Osteocyte (in vitro differentiated cells): ENCODE measurements around the gene DHX35. TPM values are rescaled to one million over a fixed set of nuclear protein-coding genes. Genes with fewer than 3 reads are reported as not detected.
A peak's percentile ranks its signal among the peaks of the same experiment; 100 is the strongest.

Experiments used
- DNase-seq: peaks from one replicate; pipeline ENCODE4 v3.0.0; 2021; ENCODE audit warnings: mixed read lengths; ENCODE audit not compliant: unreplicated experiment; ENCODE audit errors: extremely low spot score
- H3K27ac Mint-ChIP-seq: one replicate; pipeline ENCODE4 v1.8.0; 2021; ENCODE audit warnings: mild to moderate bottlenecking, mixed read lengths; ENCODE audit not compliant: unreplicated experiment
- H3K27me3 Mint-ChIP-seq: one replicate; pipeline ENCODE4 v1.8.0; 2021; ENCODE audit warnings: mixed read lengths; ENCODE audit not compliant: unreplicated experiment
- H3K36me3 Mint-ChIP-seq: one replicate; pipeline ENCODE4 v1.8.0; 2021; ENCODE audit warnings: mixed read lengths; ENCODE audit not compliant: unreplicated experiment
- H3K4me1 Mint-ChIP-seq: one replicate; pipeline ENCODE4 v1.8.0; 2021; ENCODE audit warnings: mixed read lengths; ENCODE audit not compliant: unreplicated experiment
- H3K4me3 Mint-ChIP-seq: one replicate; pipeline ENCODE4 v1.8.0; 2021; ENCODE audit warnings: mild to moderate bottlenecking, moderate library complexity, mixed read lengths; ENCODE audit not compliant: unreplicated experiment
- H3K9me3 Mint-ChIP-seq: one replicate; pipeline ENCODE4 v1.8.0; 2021; ENCODE audit warnings: mixed read lengths; ENCODE audit not compliant: unreplicated experiment
- total RNA-seq: library from RNA; stranded (reverse); gene quantifications from 2 replicates; pipeline ENCODE4 v1.2.1, GENCODE V29; 2021
- TF ChIP-seq, protein P1 (sequence below): fragments of 200-600 bp; sonication (generic); IDR thresholded peaks from 2 replicates; pipeline ENCODE4 v1.5.0; 2021; ENCODE audit warnings: antibody characterized with exemption, mild to moderate bottlenecking, moderate library complexity

DHX35 gene
- total RNA-seq, 1 donor from 2014 or later = 10.1 TPM

DNA sequence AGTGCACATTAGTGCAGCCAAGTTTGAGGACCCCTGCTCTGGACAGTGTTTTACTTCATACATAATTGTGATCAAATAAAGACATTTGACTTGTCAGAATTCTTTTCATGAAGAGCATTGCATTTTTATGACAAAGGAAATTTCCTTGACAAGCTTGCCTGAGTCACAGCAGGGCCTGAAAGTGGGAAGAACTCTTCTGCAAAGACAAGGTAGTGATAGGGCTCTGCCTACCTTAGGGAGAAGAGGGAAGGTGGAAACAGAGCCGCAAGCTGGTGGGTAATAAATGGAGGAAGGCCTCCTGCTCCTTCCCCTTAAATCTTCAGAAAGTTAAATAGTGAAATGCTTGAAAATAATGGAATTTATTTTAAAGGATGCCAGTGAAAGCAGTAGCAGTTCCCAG, 118.2 kb downstream of the DHX35 start:
- Mint-ChIP-seq H3K4me3 (no peak overlapping the region), H3K27me3 (peaks cover 34% of the 10 kb centered on the region), H3K9me3 (no peaks in the 10 kb centered on the region), H3K27ac (no peak overlapping the region), H3K36me3 (no peaks in the 10 kb centered on the region), H3K4me1 (no peaks in the 10 kb centered on the region)
- DNase-seq = no peak
- TF ChIP-seq, protein P1, sequence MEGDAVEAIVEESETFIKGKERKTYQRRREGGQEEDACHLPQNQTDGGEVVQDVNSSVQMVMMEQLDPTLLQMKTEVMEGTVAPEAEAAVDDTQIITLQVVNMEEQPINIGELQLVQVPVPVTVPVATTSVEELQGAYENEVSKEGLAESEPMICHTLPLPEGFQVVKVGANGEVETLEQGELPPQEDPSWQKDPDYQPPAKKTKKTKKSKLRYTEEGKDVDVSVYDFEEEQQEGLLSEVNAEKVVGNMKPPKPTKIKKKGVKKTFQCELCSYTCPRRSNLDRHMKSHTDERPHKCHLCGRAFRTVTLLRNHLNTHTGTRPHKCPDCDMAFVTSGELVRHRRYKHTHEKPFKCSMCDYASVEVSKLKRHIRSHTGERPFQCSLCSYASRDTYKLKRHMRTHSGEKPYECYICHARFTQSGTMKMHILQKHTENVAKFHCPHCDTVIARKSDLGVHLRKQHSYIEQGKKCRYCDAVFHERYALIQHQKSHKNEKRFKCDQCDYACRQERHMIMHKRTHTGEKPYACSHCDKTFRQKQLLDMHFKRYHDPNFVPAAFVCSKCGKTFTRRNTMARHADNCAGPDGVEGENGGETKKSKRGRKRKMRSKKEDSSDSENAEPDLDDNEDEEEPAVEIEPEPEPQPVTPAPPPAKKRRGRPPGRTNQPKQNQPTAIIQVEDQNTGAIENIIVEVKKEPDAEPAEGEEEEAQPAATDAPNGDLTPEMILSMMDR = no peak

DNA sequence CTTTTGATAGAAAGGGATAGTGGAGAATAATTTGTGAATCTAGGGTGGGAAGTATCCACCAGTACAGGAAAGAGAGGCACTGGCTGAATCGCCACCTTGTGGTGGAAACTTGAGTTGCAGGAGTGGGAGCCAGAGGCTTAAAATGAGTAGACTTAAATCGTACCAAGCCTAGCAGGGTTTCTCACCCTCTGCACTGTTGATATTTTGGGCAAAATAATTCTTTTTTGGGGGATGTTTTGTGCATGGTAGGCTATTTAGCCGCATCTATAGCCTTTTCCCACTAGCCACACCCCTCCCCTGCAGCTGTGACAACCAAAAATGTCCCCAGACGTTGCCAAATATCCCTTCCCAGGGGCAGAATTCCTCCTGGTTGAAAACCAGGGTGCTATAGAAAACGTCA, 119.1 kb downstream of the DHX35 start:
- H3K4me1 Mint-ChIP-seq = no peaks in the 10 kb centered on the region
- peaks cover 28% of the 10 kb centered on the region for H3K27me3 Mint-ChIP-seq
- no peak overlapping the region for H3K27ac Mint-ChIP-seq
- H3K4me3 Mint-ChIP-seq = no peak overlapping the region
- peak; percentile 91 for DNase-seq
- H3K9me3 Mint-ChIP-seq = no peaks in the 10 kb centered on the region
- TF ChIP-seq, protein P1 = peak; percentile 91
- H3K36me3 Mint-ChIP-seq = no peaks in the 10 kb centered on the region

DNA sequence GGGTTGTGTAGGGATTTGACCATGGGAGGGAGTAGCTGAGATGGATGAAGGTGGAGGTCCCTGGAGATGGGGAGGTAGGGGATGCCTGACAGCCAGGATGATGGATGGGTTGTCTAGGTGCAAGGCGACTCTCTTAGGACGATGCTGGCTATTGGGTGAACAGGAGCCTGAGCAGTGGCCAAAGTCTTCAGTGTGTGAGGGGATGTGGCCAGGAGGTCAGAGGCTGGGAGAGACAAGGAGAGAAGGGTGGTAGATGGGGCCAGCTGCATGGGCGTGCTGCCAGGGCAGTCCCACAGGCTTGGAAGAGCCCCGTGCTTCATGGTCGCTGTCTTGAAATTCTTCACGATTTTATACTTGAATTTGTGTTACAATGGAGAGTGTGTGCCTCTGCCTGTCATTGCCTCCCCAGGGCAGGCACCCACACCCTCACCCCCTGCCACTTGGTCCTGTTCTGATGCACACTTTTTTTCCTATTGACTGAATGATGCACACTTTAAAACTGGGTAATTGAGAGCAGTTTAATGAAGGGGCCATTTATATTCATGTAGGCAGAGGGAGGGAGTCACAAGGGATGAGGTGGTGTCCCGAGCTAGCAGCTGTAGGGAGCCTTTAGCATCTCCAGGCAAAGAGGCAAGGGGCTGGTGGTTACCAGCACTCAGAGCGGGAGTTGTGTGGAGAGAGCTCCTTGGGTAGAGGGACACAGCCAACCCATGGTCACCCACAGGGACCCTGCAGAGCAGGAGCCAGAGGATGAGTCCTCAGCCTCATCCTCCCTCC, 120.7 kb downstream of the DHX35 start:
- H3K4me1 Mint-ChIP-seq = no peaks in the 10 kb centered on the region
- DNase-seq = no peak
- no peak overlapping the region for H3K27ac Mint-ChIP-seq
- no peaks in the 10 kb centered on the region for H3K9me3 Mint-ChIP-seq
- TF ChIP-seq, protein P1 = no peak
- H3K27me3 Mint-ChIP-seq = peaks cover 24% of the 10 kb centered on the region
- H3K36me3 Mint-ChIP-seq = no peaks in the 10 kb centered on the region
- no peak overlapping the region for H3K4me3 Mint-ChIP-seq

DNA sequence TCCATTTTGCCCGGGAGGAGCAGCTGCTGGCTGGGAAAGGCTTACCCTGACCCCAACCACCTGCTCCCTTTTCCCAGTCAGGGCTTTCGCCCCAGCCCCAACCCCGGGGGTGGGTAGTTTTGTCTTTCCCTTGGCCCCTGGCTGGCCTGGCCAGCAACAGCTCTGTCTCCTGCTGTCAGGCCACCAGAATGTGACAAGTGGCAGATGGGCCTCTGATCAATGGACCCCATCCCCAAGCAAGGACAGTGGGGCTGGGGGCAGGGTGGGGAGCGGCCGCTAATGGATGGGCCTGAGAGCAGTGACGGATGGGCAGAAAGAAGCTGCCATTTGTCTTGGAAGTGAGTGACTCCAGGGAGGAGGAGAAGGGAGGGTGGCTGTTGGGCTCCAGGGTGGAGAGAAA, 121.6 kb downstream of the DHX35 start:
- TF ChIP-seq, protein P1 = no peak
- DNase-seq = no peak
- H3K36me3 Mint-ChIP-seq = no peaks in the 10 kb centered on the region
- no peaks in the 10 kb centered on the region for H3K4me1 Mint-ChIP-seq
- H3K4me3 Mint-ChIP-seq = no peak overlapping the region
- H3K9me3 Mint-ChIP-seq = no peaks in the 10 kb centered on the region
- H3K27ac Mint-ChIP-seq = no peak overlapping the region
- H3K27me3 Mint-ChIP-seq = peaks cover 22% of the 10 kb centered on the region

DNA sequence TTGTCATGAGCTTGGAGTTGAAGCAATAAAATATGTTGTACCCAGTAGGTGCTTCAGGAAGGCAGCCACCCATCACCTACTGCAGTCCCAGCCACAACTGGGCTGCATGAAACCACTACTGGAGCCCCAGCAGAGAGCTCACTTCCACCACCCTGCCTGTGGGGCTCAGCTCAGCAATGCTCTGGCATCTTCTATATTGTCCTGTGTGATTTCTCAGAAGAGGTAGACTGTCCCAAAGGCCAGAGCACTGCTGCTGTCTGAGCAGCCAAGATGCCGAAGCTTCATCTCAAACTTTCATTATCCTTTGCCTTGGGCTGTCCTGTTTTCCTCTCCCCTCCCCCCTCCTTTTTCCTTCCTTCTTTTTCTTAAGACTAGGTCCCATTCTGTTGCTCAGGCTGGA, 126.9 kb downstream of the DHX35 start:
- no peak for DNase-seq
- Mint-ChIP-seq H3K9me3 (no peaks in the 10 kb centered on the region), H3K4me3 (no peak overlapping the region), H3K36me3 (no peaks in the 10 kb centered on the region), H3K27ac (no peak overlapping the region), H3K27me3 (peaks cover 6% of the 10 kb centered on the region), H3K4me1 (no peaks in the 10 kb centered on the region)
- TF ChIP-seq, protein P1 = no peak

Other genes with a start within 250 kb of the DHX35 start
- gene SLC32A1, start 237.9 kb upstream of the DHX35 start, total RNA-seq = not detected in 2 replicates
- 4.7 and 5.8 TPM in 2 replicates for gene ACTR5, start 213.9 kb upstream of the DHX35 start, total RNA-seq
- gene PPP1R16B, start 156.6 kb upstream of the DHX35 start, total RNA-seq = not detected in 2 replicates
- gene FAM83D, start 35.9 kb upstream of the DHX35 start, total RNA-seq = 4.6 TPM in 2 replicates